HepG2 (cell line): ENCODE data around the gene NBEAL2. TPM values are rescaled to one million over a fixed set of nuclear protein-coding genes. Genes with fewer than 3 reads are reported as not detected.
"Not testable (repeated sequence)": the region's sequence is repeated elsewhere in the genome, so short reads cannot be mapped to it uniquely, and the experiment has no call there.

Experiments used
- ATAC-seq: fragments of 200-7000 bp; cut with Tn5 transposase; 3 replicates; pipeline ENCODE4 v1.9.1; 2020; ENCODE audit warnings: mild to moderate bottlenecking, moderate library complexity
- BruUV-seq: library from RNA; stranded (reverse); fragments of 400-500 nt; replicated peaks from 2 replicates; lab custom pipeline; 2021; lab: Mats Ljungman, UMichigan
- CTCF ChIA-PET: fragments of 300-600 bp; formaldehyde crosslinking; extraction: SDS; loops from one replicate; lab custom pipeline; 2021; ENCODE audit warnings: low total read pairs, inconsistent platforms, low intra/inter-chr PET ratio; lab: Yijun Ruan, JAX
- POLR2A ChIA-PET: fragments of 350-600 bp; sonication (Branson Sonifier 250); formaldehyde crosslinking; loops from one replicate; lab custom pipeline; 2020; ENCODE audit warnings: antibody characterized with exemption, inconsistent platforms; lab: Yijun Ruan, JAX
- DNase-seq: peaks from one replicate; pipeline ENCODE4 v3.0.0-alpha.2; 2015; ENCODE audit warnings: low spot score
- FAIRE-seq: peaks from 3 replicates; lab custom pipeline; 2011; peaks lifted over from hg19 to GRCh38; lab: Jason Lieb, UNC
- H2AFZ ChIP-seq: one replicate; pipeline ENCODE4 v1.6.1; 2011; ENCODE audit warnings: low read length, inconsistent platforms
- H3K27ac ChIP-seq: fragments of 300-600 bp; 3 replicates; pipeline ENCODE4 v1.8.0; 2011; ENCODE audit warnings: mixed run types, mild to moderate bottlenecking, mixed read lengths, low read length, inconsistent platforms; ENCODE audit not compliant: insufficient read depth; ENCODE audit errors: extremely low read length
- H3K27me3 ChIP-seq, 2 experiments: fragments of 200-600 bp in 1 of 2; 2 replicates in 1 of 2; 3 replicates in 1 of 2; pipeline versions ENCODE4 v1.6.0 to v1.8.0; 2011; ENCODE audit warnings: low read length in 2 of 2, mild to moderate bottlenecking in 2 of 2, moderate library complexity in 2 of 2, inconsistent platforms in 1 of 2; ENCODE audit not compliant: insufficient read depth in 2 of 2, control insufficient read depth in 1 of 2
- H3K36me3 ChIP-seq, 2 experiments: fragments of 200-600 bp in 1 of 2; replicated peaks in 1 of 2; 2 replicates in 1 of 2; 3 replicates in 1 of 2; pipeline versions ENCODE4 v1.5.1 to v1.8.0; 2011; ENCODE audit warnings: low read length in 2 of 2, inconsistent platforms in 1 of 2; ENCODE audit not compliant: insufficient read depth in 2 of 2, control insufficient read depth in 1 of 2
- H3K4me1 ChIP-seq: 2 replicates; pipeline ENCODE4 v1.5.1; 2012; ENCODE audit warnings: low read length, inconsistent platforms; ENCODE audit not compliant: insufficient read depth
- H3K4me2 ChIP-seq: 2 replicates; pipeline ENCODE4 v1.6.0; 2011; ENCODE audit warnings: low read depth, low read length, inconsistent platforms
- H3K4me3 ChIP-seq, 3 experiments: fragments of 200-600 bp in 1 of 3; sonication (generic), shearing (Covaris generic) in 1 of 3; replicated peaks in 1 of 3; 2 replicates each; pipeline ENCODE4 v1.5.1; 2011 to 2016; ENCODE audit warnings: low read length in 3 of 3, inconsistent platforms in 2 of 3, low read depth in 2 of 3, mild to moderate bottlenecking in 2 of 3, control low read depth in 1 of 3, mixed read lengths in 1 of 3; ENCODE audit not compliant: insufficient read depth in 1 of 3
- H3K79me2 ChIP-seq: one replicate; pipeline ENCODE4 v1.6.1; 2011; ENCODE audit warnings: low read length, inconsistent platforms; ENCODE audit not compliant: insufficient read depth
- H3K9ac ChIP-seq: 2 replicates; pipeline ENCODE4 v1.6.0; 2011; ENCODE audit warnings: mild to moderate bottlenecking, low read depth, low read length, inconsistent platforms; ENCODE audit not compliant: insufficient read depth
- H3K9me3 ChIP-seq: 2 replicates; pipeline ENCODE4 v1.5.1; 2012; ENCODE audit warnings: mild to moderate bottlenecking, low read length
- H4K20me1 ChIP-seq: 2 replicates; pipeline ENCODE4 v1.6.0; 2011; ENCODE audit warnings: inconsistent platforms, mild to moderate bottlenecking, low read length, moderate library complexity; ENCODE audit not compliant: insufficient read depth
- HOXA5 ChIP-seq: sonication (generic); formaldehyde crosslinking; IDR thresholded peaks from 2 replicates; pipeline ENCODE4 v1.4.0; 2020; ENCODE audit warnings: missing genetic modification reagents
- JARID2 ChIP-seq: sonication (generic); formaldehyde crosslinking; IDR thresholded peaks from 2 replicates; pipeline ENCODE4 v1.8.1; 2023; ENCODE audit warnings: missing genetic modification reagents, inconsistent platforms; ENCODE audit not compliant: insufficient replicate concordance
- RBM22 ChIP-seq: fragments of 200-400 bp; formaldehyde crosslinking; optimal IDR thresholded peaks from 2 replicates; pipeline ENCODE3; 2017; ENCODE audit warnings: mild to moderate bottlenecking, low read length, moderate library complexity
- WGBS: methylation state at CpG from one replicate; pipeline ENCODE4 v1.1.6; 2017; ENCODE audit warnings: low lambda C conversion rate; 5-methylcytosine and 5-hydroxymethylcytosine counted together
- in situ Hi-C: cut with HindIII; loops from 2 replicates; pipeline ENCODE4 v1.10.0; 2017; ENCODE audit warnings: low pct_unique_long_range_greater_than_20kb; ENCODE audit not compliant: extremely low pct_ligation_motif_present
- intact Hi-C: fragments of 100-400 bp; cut with micrococcal nuclease; formaldehyde crosslinking; loops from one replicate; pipeline ENCODE4 v1.10.0; 2022; ENCODE audit not compliant: unreplicated experiment
- polyA plus RNA-seq, 8 experiments: library from polyadenylated mRNA; depleted of rRNA in 3 of 8; stranded (reverse) in 7 of 8; unstranded in 1 of 8; fragments of >200 nt; fragmentation: Illumina TruSeq in 4 of 8; extraction: Trizol in 4 of 8; gene quantifications; 2 replicates each; pipeline versions ENCODE4 v1.2.1 to v1.2.3, GENCODE V29; 2011 to 2016; ENCODE audit warnings: low read depth in 4 of 8, missing spikeins in 1 of 8, mixed read lengths in 1 of 8; ENCODE audit not compliant: insufficient read depth in 1 of 8
- total RNA-seq, 5 experiments: library from RNA; depleted of rRNA; stranded (reverse); fragments of >200 nt; fragmentation: Illumina TruSeq; extraction: Trizol; gene quantifications; 2 replicates each; pipeline ENCODE4 v1.2.3, GENCODE V29; 2016; ENCODE audit warnings: low read depth in 1 of 5

Gene NBEAL2
- total and polyA plus RNA-seq, 2 of the 13 experiments (the other 11 are each of a cell fraction or from before 2014, with no cell fraction given): 9.7 to 12.4 TPM

- TF ChIP-seq HOXA5 (CRISPR knock-in tag): no peak
Measured at GRCh38 chr3:47028146-47028545, 48.7 kb downstream of the NBEAL2 start (continued).

- peak; percentile 71 for TF ChIP-seq RBM22
- TF ChIP-seq JARID2 (CRISPR knock-in tag): no peak
- TF ChIP-seq, all 625 proteins: peak for 1
- H3K9me3 ChIP-seq: no peaks in the 10 kb centered on the region
- CTCF ChIA-PET: no interaction called here
- FAIRE-seq (no peak), DNase-seq (no peak), ATAC-seq (no peak; the same call in 2 of the 3 replicates)
- no peak overlapping the region for H3K4me2 ChIP-seq
- H3K36me3 ChIP-seq: peaks cover 5 to 25% of the 10 kb centered on the region in 2 experiments; a peak in 2 of 5 replicates
- H2AFZ ChIP-seq: no peak overlapping the region
- H4K20me1 ChIP-seq: peaks cover 4% of the 10 kb centered on the region; the same call in 1 of the 2 replicates
- H3K4me3 ChIP-seq: no peak overlapping the region
- H3K4me1 ChIP-seq: no peaks in the 10 kb centered on the region
- POLR2A ChIA-PET: no interaction called here
- in situ Hi-C loops: no loop called here
- no peak overlapping the region for H3K27ac ChIP-seq
- H3K27me3 ChIP-seq: no peaks in the 10 kb centered on the region; a peak in 1 of 5 replicates
- intact Hi-C loops: no loop called here
- BruUV-seq: no TSS peak
- peaks cover 8% of the 10 kb centered on the region for H3K79me2 ChIP-seq
- H3K9ac ChIP-seq: no peak overlapping the region
- WGBS: 95% methylated on average over 1 of the region's 1 CpG
Measured at GRCh38 chr3:47028667-47029066, 49.2 kb downstream of the NBEAL2 start.

GRCh38 chr3:47031041-47031440 is 51.6 kb downstream of the NBEAL2 start:
- H3K27ac ChIP-seq, intact Hi-C loops, BruUV-seq, H3K4me2 ChIP-seq, H3K9me3 ChIP-seq, H3K9ac ChIP-seq, DNase-seq, H3K79me2 ChIP-seq, POLR2A ChIA-PET, ATAC-seq, CTCF ChIA-PET, H3K4me3 ChIP-seq, H3K27me3 ChIP-seq, H4K20me1 ChIP-seq, in situ Hi-C loops, H2AFZ ChIP-seq: not testable (repeated sequence)
- H3K36me3 ChIP-seq: peaks cover 8 to 41% of the 10 kb centered on the region in 2 experiments; a peak in 4 of 5 replicates
- FAIRE-seq: peak; percentile 52
- H3K4me1 ChIP-seq: peaks cover 12% of the 10 kb centered on the region
- 96% methylated on average over 4 of the region's 4 CpGs for WGBS
